Measurements from ENCODE around the gene TELO2.

DNA sequence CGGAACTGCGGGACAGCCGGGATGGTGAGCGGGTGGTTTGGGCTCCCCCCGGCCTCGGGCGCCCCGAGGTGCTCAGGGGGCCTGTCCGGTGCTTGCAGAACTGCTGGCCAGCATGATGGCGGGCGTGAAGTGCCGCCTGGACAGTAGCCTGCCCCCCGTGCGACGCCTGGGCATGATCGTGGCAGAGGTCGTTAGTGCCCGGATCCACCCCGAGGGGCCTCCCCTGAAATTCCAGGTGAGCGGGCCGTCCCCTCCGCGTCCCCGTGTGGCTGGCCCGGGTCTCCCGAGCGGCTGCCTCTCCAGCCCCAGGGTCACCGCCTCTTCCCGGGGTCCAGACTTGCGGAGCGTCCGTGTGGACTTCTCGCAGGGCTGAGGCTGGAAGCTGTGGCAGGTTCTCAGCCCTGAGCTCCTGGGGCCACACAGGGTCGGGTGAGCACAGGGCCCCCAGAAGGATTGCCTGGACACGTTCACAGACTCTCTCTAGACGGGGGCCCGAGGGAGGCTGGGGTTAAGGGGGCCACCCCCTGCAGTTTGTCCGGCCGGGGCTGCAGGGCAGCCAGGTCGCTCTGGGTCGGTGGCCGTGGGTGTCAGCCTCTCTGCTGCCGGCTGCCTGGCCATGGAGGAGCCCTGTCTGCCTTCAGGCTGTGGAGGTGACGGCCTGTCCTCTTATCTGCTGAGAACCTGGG is 7.4 kb downstream of the TELO2 start:
- no peak for TF ChIP-seq POLR2AphosphoS5 (IDR thresholded peaks at IDR 0.05; ENCODE audit: low read depth, low read length)
- TF ChIP-seq POLR2A (IDR thresholded peaks at IDR 0.05; ENCODE audit: low read depth, low read length), result no peak

Measured in GM12892 (cell line).